Measurements from ENCODE around the gene MT1E. TPM values are rescaled to one million over a fixed set of nuclear protein-coding genes. Genes with fewer than 3 reads are reported as not detected.
"Not testable (repeated sequence)": the region's sequence is repeated elsewhere in the genome, so short reads cannot be mapped to it uniquely, and the experiment has no call there.

MT1E gene
- total RNA-seq, 1 donor from 2014 or later = 44.7 TPM

- intact Hi-C loops (cut with DNase I) = no loop called here
- DNase-seq (ENCODE audit: low spot score) = no peak
Observed at GRCh38 chr16:56618138-56618537, 7.4 kb upstream of the MT1E start.

GRCh38 chr16:56620339-56620897 lies 5.2 kb upstream of the MT1E start:
- peak; percentile 36 for DNase-seq (ENCODE audit: low spot score)
- no peak for ATAC-seq
- intact Hi-C loops (cut with DNase I) = no loop called here

More at GRCh38 chr16:56618138-56618537, 7.4 kb upstream of the MT1E start:
- ATAC-seq = no peak

- DNase-seq (ENCODE audit: low spot score); intact Hi-C loops (cut with DNase I); ATAC-seq: not testable (repeated sequence)
Observed at GRCh38 chr16:56621665-56622445, 3.7 kb upstream of the MT1E start.

- intact Hi-C loops (cut with DNase I); ATAC-seq; DNase-seq (ENCODE audit: low spot score): not testable (repeated sequence)
Observed at GRCh38 chr16:56623184-56623583, 2.4 kb upstream of the MT1E start.

GRCh38 chr16:56623637-56624036 lies 1.9 kb upstream of the MT1E start:
- ATAC-seq (no peak), DNase-seq (ENCODE audit: low spot score) (no peak)
- intact Hi-C loops (cut with DNase I) = no loop called here

GRCh38 chr16:56625943-56626654 lies 518 bp downstream of the MT1E start:
- DNase-seq (ENCODE audit: low spot score) = peak; percentile 73
- intact Hi-C loops (cut with DNase I) = no loop called here

GRCh38 chr16:56626685-56627084 lies 1.1 kb downstream of the MT1E start:
- ATAC-seq = no peak
- peak; percentile 55 for DNase-seq (ENCODE audit: low spot score)
- intact Hi-C loops (cut with DNase I) = no loop called here

More at GRCh38 chr16:56625943-56626654, 518 bp downstream of the MT1E start:
- peak; percentile 89 for ATAC-seq

- ATAC-seq = no peak
- DNase-seq (ENCODE audit: low spot score) = peak; percentile 53
- intact Hi-C loops (cut with DNase I) = no loop called here
Observed at GRCh38 chr16:56628486-56629350, 3.1 kb downstream of the MT1E start.

GRCh38 chr16:56629531-56629930 lies 4.0 kb downstream of the MT1E start:
- DNase-seq (ENCODE audit: low spot score) (no peak), ATAC-seq (no peak)
- intact Hi-C loops (cut with DNase I) = no loop called here

- ATAC-seq = no peak
- DNase-seq (ENCODE audit: low spot score) = no peak
- intact Hi-C loops (cut with DNase I) = no loop called here
Observed at GRCh38 chr16:56630134-56630533, 4.6 kb downstream of the MT1E start.

GRCh38 chr16:56631197-56631596 lies 5.6 kb downstream of the MT1E start:
- peak; percentile 44 for DNase-seq (ENCODE audit: low spot score)
- no peak for ATAC-seq
- intact Hi-C loops (cut with DNase I) = no loop called here

- ATAC-seq (no peak), DNase-seq (ENCODE audit: low spot score) (no peak)
- intact Hi-C loops (cut with DNase I) = no loop called here
Observed at GRCh38 chr16:56631832-56632155, 6.2 kb downstream of the MT1E start.

- intact Hi-C loops (cut with DNase I) = no loop called here
- DNase-seq (ENCODE audit: low spot score) = peak; percentile 66
- ATAC-seq = peak; percentile 82
Observed at GRCh38 chr16:56632156-56632847, 6.7 kb downstream of the MT1E start, which contains the start of gene MT1M. MT1M (plus strand) TSS chr16:56632659; CDS start chr16:56632732, 73 bp downstream.

GRCh38 chr16:56632848-56633365 lies 7.3 kb downstream of the MT1E start:
- peak; percentile 5 for ATAC-seq
- peak; percentile 51 for DNase-seq (ENCODE audit: low spot score)
- intact Hi-C loops (cut with DNase I) = no loop called here

- peak; percentile 44 for DNase-seq (ENCODE audit: low spot score)
- no peak for ATAC-seq
- intact Hi-C loops (cut with DNase I) = no loop called here
Observed at GRCh38 chr16:56633535-56633934, 8.0 kb downstream of the MT1E start.

GRCh38 chr16:56634715-56635440 lies 9.3 kb downstream of the MT1E start:
- no peak for ATAC-seq
- intact Hi-C loops (cut with DNase I) = no loop called here
- DNase-seq (ENCODE audit: low spot score) = peak; percentile 53

GRCh38 chr16:56635441-56635967 lies 9.9 kb downstream of the MT1E start:
- DNase-seq (ENCODE audit: low spot score) = no peak
- intact Hi-C loops (cut with DNase I) = no loop called here
- ATAC-seq = no peak
